ENCODE results near the gene AURKAIP1. TPM values are rescaled to one million over a fixed set of nuclear protein-coding genes. Genes with fewer than 3 reads are reported as not detected.
A peak's percentile ranks its signal among the peaks of the same experiment; 100 is the strongest.

The AURKAIP1 gene
- polyA plus RNA-seq, 1 donor (not counting 4 experiments of a cell fraction or from before 2014, with no cell fraction given) = 86.9 TPM

- Histone ChIP-seq H3K27me3 (ENCODE audit: control insufficient read depth, extremely low read depth, insufficient read depth, low read length) (no peaks in the 10 kb centered on the region), H4K20me1 (ENCODE audit: control insufficient read depth, extremely low read depth, insufficient read depth, low read length) (no peaks in the 10 kb centered on the region), H3K4me3 (ENCODE audit: control insufficient read depth in 2 of 3, extremely low read depth in 1 of 3, insufficient read depth in 2 of 3, low read depth in 1 of 3, low read length in 3 of 3) (peak overlapping the region in 1 of 3 experiments; percentile 24), H3K9me3 (ENCODE audit: control insufficient read depth, low read depth, low read length) (no peaks in the 10 kb centered on the region), H3K9ac (ENCODE audit: control insufficient read depth, extremely low read depth, insufficient read depth, low read length) (peak overlapping the region; percentile 44), H3K79me2 (ENCODE audit: control insufficient read depth, insufficient read depth, low read length) (no peaks in the 10 kb centered on the region), H3K4me2 (ENCODE audit: control insufficient read depth, extremely low read depth, insufficient read depth, low read depth, low read length) (peak overlapping the region; percentile 58), H3K27ac (ENCODE audit: control insufficient read depth, insufficient read depth, low read length) (peak overlapping the region; percentile 60), H3K36me3 (ENCODE audit: control insufficient read depth in 2 of 2, extremely low read depth in 1 of 2, insufficient read depth in 2 of 2, low read length in 2 of 2) (no peaks in the 10 kb centered on the region), H3K4me1 (ENCODE audit: control insufficient read depth, extremely low read depth, insufficient read depth, low read length) (peaks cover 34% of the 10 kb centered on the region), H2AFZ (ENCODE audit: control insufficient read depth, low read length) (no peak overlapping the region), H3K9me1 (ENCODE audit: control insufficient read depth, extremely low read depth, insufficient read depth, low read length) (no peaks in the 10 kb centered on the region)
- dilution Hi-C loops (cut with MboI; ENCODE audit: extremely low pct_ligation_motif_present, low sequenced_read_pairs) = no loop called here
- DNase-seq (ENCODE audit: low read depth, low spot score) (no peak), FAIRE-seq (no peak)
- no peak for TF ChIP-seq EZH2 (IDR thresholded peaks at IDR 0.05; ENCODE audit: low read length)
- TF ChIP-seq CTCF (optimal IDR thresholded peaks at IDR 0.05 in 1 of 3, IDR thresholded peaks at IDR 0.05 in 1 of 3, conservative IDR thresholded peaks at IDR 0.05 in 1 of 3; ENCODE audit: extremely low read depth in 1 of 3, insufficient read depth in 2 of 3, low read length in 3 of 3) = no peak
Measured at GRCh38 chr1:1420654-1421141, 45.7 kb upstream of the AURKAIP1 start.

- Histone ChIP-seq H3K9me3 (ENCODE audit: control insufficient read depth, low read depth, low read length) (no peaks in the 10 kb centered on the region), H3K36me3 (ENCODE audit: control insufficient read depth in 2 of 2, extremely low read depth in 1 of 2, insufficient read depth in 2 of 2, low read length in 2 of 2) (no peaks in the 10 kb centered on the region), H3K4me3 (ENCODE audit: control insufficient read depth in 2 of 3, extremely low read depth in 1 of 3, insufficient read depth in 2 of 3, low read depth in 1 of 3, low read length in 3 of 3) (peak overlapping the region in 1 of 3 experiments; percentile 14), H3K4me2 (ENCODE audit: control insufficient read depth, extremely low read depth, insufficient read depth, low read depth, low read length) (peak overlapping the region; percentile 54), H2AFZ (ENCODE audit: control insufficient read depth, low read length) (peak overlapping the region; percentile 58), H3K27ac (ENCODE audit: control insufficient read depth, insufficient read depth, low read length) (no peak overlapping the region), H3K9ac (ENCODE audit: control insufficient read depth, extremely low read depth, insufficient read depth, low read length) (peak overlapping the region; percentile 33), H4K20me1 (ENCODE audit: control insufficient read depth, extremely low read depth, insufficient read depth, low read length) (no peaks in the 10 kb centered on the region), H3K9me1 (ENCODE audit: control insufficient read depth, extremely low read depth, insufficient read depth, low read length) (no peaks in the 10 kb centered on the region), H3K79me2 (ENCODE audit: control insufficient read depth, insufficient read depth, low read length) (no peaks in the 10 kb centered on the region), H3K27me3 (ENCODE audit: control insufficient read depth, extremely low read depth, insufficient read depth, low read length) (no peaks in the 10 kb centered on the region), H3K4me1 (ENCODE audit: control insufficient read depth, extremely low read depth, insufficient read depth, low read length) (peaks cover 34% of the 10 kb centered on the region)
- FAIRE-seq = no peak
- dilution Hi-C loops (cut with MboI; ENCODE audit: extremely low pct_ligation_motif_present, low sequenced_read_pairs) = no loop called here
- no peak for DNase-seq (ENCODE audit: low read depth, low spot score)
- TF ChIP-seq CTCF (optimal IDR thresholded peaks at IDR 0.05 in 1 of 3, IDR thresholded peaks at IDR 0.05 in 1 of 3, conservative IDR thresholded peaks at IDR 0.05 in 1 of 3; ENCODE audit: extremely low read depth in 1 of 3, insufficient read depth in 2 of 3, low read length in 3 of 3) = peak in 1 of 3 experiments; percentile 41
- TF ChIP-seq EZH2 (IDR thresholded peaks at IDR 0.05; ENCODE audit: low read length) = no peak
Measured at GRCh38 chr1:1419813-1420653, 45.0 kb upstream of the AURKAIP1 start.

Data from keratinocyte (primary cell).